DMS53 (cell line): ENCODE measurements around the gene KLHL8.

ENCODE experiments used
- DNase-seq: peaks from one replicate; lab custom pipeline; 2025; lab: John Stamatoyannopoulos, UW

KLHL8 gene

DNA sequence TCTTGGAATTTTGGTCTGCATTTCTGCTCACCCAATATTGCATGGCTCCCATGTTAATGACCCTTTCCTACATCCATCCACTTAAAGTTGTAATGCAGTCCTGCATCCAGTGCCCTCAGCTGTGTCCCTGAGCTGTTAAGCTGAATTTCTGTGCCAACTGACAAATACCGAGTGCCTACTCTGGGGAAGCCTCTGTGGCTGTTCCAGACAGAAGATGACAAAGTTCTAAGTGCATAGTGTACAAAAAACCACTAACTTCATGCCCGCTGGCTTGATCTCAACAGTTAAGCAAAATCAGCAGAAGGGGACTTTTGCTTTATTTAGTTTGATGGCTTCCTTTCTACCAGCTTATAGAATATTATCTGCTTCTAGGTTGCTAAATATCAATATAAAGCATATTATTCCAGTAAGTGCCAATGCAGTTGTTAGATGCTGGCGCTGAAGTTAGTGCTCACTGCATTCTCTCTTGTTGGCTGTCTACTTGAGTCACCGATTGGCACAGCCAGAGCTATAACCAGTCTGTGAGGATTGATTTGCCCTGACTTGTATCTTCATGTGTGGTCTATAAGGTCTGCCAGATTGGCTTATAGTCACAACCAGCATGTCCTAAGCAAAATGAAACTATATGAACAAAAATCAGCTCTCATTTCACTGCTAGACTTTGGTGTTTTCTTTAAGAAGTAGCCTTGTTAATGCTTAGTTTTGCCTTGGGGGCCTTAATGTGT lies 98.9 kb downstream of the KLHL8 start:
- no peak for DNase-seq

DNA sequence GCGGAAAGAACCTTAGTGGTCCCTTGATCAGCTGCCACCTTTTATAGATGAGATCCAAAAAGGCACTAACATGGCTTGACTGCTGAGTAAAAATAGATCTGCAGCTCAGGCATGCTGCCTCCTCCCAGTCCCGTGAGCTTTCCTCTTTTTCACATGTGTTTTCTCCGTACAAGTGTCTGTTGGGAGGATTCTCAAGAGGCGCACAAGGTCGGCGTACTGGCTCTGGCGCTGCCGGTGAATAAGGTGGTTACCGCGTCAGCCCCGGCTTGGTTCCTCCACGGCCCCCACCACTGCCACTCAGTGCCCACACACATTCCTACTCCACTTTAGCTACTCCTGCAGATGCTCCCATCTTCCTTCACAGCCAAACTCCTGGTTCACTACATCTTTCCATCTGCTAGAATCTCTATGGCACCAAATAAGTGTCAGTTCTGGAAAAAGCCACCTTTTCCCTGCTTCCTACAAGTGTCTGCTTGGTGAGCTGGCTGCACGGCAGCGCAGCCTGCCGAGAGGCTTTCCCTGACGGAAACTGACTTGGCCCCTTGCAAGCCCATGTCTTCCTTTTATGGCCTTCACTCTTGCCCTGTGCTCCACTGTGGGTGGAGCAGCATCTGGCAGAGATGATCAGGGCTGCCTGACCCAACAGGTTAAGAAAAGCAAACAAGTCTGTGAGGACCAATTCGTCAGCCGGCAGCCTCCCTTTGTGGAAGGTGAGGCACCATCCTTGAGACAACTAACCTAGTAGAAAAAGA lies 99.8 kb downstream of the KLHL8 start:
- DNase-seq = peak; percentile 20

DNA sequence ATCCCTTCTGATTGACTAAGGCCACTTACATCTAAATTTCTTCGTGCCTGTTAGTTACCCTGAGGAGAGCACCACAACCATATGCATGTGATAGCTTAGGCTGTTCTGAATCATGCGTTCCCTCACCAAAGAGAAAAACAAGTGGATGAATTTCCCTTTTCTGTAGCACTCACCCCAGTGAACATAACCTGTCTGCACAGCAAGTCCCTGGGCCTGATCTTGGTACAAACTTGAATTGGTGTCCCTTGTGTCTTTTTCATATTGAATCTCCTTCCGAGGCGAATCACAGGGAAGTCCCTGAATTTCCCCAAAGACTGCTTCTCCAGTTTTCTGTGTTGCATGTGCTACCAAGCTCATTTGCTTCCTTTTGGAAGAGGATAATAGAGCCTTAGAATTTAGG lies 100.4 kb downstream of the KLHL8 start:
- no peak for DNase-seq

DNA sequence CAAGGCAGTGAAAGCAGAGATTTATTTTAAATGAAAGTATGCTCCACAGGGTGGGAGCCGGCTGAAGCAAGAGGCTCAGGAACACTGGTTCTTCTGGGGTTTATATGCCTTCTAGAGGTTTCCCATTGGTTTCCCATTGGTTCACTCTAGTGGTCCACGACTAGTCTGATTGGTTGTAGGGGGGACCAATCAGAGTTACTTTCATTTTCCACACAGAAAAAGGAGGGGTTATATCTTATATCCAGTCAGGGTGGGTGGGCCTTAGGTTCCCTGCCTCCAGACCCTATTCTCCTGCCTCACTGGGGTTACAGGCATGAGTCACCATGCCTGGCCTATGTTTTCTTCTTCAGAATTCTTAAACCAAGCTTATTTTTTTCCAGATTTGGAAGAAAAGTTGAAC lies 101.6 kb downstream of the KLHL8 start:
- peak; percentile 8 for DNase-seq

DNA sequence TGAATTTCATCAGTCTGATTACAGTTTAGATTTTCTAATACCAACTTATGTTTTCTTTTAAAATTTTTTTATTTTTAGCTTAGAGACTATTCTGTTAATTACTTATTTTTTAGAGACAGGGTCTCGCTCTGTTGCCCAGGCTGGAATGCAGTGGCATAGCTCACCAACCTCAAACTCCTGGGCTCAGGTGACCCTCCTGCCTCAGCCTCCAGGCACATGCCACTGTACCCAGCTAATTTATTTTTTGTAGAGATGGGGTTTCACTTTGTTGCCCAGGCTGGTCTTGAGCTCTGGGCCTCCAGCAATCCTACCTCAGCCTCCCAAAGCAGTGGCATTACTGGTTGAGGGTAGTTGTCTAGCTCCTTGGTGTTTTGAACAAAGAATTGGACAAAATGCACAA lies 102.0 kb downstream of the KLHL8 start:
- no peak for DNase-seq

DNA sequence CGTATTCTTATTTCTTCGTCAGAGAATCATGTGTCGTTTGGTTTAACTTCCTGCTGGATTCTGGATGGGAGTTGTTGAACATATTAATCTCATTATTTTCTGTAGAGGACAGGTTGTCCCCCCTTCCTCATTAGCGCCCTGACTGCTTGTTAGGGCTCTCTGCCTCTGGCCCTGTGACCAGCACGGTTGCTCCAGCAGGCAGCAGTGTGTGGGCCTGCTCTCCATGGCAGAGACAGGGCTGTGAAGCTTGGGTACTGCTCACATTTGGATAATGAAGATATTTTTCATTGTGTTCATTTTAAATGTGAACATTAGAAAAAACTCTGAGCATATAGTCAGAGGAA lies 102.7 kb downstream of the KLHL8 start:
- no peak for DNase-seq

DNA sequence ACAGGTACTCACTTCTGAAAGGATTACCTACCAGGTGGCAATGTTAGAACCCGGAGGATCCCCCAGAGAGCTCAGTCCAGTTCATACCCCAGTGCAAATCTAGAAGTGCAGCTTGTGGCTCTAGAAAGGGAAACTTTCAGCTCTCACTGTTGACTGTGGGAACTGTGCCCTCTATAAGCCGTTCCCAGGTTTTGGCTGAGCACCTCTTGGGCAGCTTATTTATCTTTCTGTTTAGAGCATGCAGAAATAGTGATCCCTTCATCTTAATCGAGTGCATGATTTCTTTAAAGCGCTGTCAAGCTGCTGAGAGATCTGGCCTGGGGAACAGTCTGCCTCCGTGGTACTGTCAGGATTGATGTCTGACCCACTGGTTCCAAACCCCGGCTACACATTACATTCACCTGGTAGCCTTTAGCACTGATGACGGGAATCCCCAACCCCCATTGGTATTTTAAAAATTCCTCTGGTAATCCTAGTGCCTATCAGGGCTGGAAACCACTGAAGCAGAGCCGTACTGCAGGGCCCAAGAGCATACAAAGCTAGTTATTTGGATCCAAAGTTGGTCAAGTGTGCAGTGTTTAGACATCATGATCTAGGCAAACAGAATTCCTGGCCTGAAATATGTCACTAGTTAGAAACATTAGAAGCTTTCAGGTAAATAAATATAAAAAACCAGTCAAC lies 103.2 kb downstream of the KLHL8 start:
- DNase-seq = no peak

DNA sequence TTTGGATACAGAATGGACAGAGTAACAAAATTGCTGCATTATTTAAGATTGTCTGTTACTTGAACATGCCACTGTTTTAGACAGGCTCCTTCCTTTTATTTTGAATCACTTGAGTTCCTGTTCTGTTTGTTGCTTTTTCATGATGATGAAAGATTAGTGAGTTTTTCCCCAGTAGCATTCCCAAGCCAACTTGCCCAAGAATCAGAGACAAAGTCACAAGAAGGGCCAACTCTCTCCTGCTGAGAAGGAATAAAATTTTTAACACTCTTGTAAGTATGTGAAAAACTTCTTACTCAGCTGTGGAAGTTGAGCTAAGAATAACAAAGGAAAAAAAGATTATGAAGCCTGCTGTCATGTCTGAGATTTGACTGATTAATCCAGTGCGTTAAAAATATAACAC lies 104.2 kb downstream of the KLHL8 start:
- DNase-seq = no peak

DNA sequence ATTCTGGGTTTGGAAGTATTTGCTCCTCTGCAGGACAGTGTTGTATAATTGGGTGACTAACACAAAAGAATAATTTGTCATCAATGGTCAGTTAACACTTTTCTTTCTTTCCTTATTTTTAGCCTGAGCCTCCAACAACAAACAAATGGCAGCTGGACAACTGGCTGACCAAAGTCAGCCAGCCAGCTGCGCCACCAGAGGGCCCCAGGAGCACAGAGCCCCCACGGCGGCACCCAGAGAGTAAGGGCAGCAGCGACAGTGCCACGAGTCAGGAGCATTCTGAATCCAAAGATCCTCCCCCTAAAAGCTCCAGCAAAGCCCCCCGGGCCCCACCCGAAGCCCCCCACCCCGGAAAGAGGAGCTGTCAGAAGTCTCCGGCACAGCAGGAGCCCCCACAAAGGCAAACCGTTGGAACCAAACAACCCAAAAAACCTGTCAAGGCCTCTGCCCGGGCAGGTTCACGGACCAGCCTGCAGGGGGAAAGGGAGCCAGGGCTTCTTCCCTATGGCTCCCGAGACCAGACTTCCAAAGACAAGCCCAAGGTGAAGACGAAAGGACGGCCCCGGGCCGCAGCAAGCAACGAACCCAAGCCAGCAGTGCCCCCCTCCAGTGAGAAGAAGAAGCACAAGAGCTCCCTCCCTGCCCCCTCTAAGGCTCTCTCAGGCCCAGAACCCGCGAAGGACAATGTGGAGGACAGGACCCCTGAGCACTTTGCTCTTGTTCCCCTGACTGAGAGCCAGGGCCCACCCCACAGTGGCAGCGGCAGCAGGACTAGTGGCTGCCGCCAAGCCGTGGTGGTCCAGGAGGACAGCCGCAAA lies 106.0 kb downstream of the KLHL8 start:
- no peak for DNase-seq

DNA sequence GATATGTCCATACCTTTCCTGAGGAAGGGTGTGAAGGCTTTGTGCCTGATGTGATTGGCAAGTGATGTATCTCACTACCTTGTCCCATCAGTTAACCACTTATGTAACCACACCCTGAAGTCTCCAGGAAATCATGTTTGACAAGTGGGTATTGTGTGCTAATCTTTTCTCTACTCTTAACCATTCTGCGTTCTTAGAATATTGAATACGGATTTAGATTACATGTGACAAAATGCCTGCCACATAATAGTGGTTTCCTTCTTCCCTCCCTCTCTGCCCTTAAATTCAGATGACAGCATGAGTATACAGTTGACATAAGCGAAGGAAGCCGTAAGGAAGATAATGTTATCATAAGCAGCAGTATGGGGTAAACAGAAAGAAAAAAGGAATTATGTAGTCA lies 108.4 kb downstream of the KLHL8 start:
- DNase-seq = no peak
